ENCODE results near the gene DHCR7.

GRCh38 chr11:71449596-71449995 is 1.4 kb upstream of the DHCR7 start:
- TF ChIP-seq CTCF (IDR thresholded peaks at IDR 0.05) (no peak), POLR2A (IDR thresholded peaks at IDR 0.05) (no peak)

Measured in uterus (tissue), 2 donors.